H1 (cell line): ENCODE results near the gene STX11. TPM values are rescaled to one million over a fixed set of nuclear protein-coding genes. Genes with fewer than 3 reads are reported as not detected.
A peak's percentile ranks its signal among the peaks of the same experiment; 100 is the strongest.

Source experiments
- CTCF ChIA-PET: fragments of 300-600 bp; sonication (Branson Sonifier 250); formaldehyde crosslinking; loops from one replicate; lab custom pipeline; 2021; ENCODE audit not compliant: partially characterized antibody; lab: Charles Lee
- POLR2A ChIA-PET: fragments of 300-600 bp; sonication (Branson Sonifier 250); formaldehyde crosslinking; loops from one replicate; lab custom pipeline; 2021; ENCODE audit warnings: inconsistent platforms; ENCODE audit not compliant: partially characterized antibody; lab: Charles Lee
- DNase-seq, 2 experiments: peaks; one replicate each; pipeline versions ENCODE4 v3.0.0 to v3.0.0-alpha.2; 2010 to 2022; ENCODE audit warnings: low spot score in 2 of 2, low read depth in 1 of 2, mixed read lengths in 1 of 2
- FAIRE-seq: peaks from 2 replicates; lab custom pipeline; 2011; peaks lifted over from hg19 to GRCh38; lab: Jason Lieb, UNC
- H2AFZ ChIP-seq: 2 replicates; pipeline ENCODE4 v1.8.1; 2012; ENCODE audit warnings: low read length, inconsistent platforms
- H2AK5ac ChIP-seq: 2 replicates; pipeline ENCODE4 v1.6.1; 2013; ENCODE audit warnings: low read depth, low read length
- H2BK120ac ChIP-seq: replicated peaks from 2 replicates; pipeline ENCODE3; 2013; ENCODE audit warnings: low read depth, low read length, inconsistent platforms
- H2BK12ac ChIP-seq: 2 replicates; pipeline ENCODE4 v1.6.1; 2013; ENCODE audit warnings: low read depth, low read length
- H2BK15ac ChIP-seq: 2 replicates; pipeline ENCODE4 v1.6.1; 2013; ENCODE audit warnings: low read length
- H2BK20ac ChIP-seq: 2 replicates; pipeline ENCODE4 v1.6.1; 2013; ENCODE audit warnings: low read length
- H2BK5ac ChIP-seq: 2 replicates; pipeline ENCODE4 v1.6.1; 2013; ENCODE audit warnings: low read depth, low read length
- H3K14ac ChIP-seq: 2 replicates; pipeline ENCODE4 v1.6.1; 2013; ENCODE audit warnings: inconsistent platforms; ENCODE audit not compliant: insufficient read length
- H3K18ac ChIP-seq: 2 replicates; pipeline ENCODE4 v1.6.1; 2013; ENCODE audit warnings: low read length; ENCODE audit errors: extremely low read depth
- H3K23ac ChIP-seq: 2 replicates; pipeline ENCODE4 v1.6.1; 2013; ENCODE audit warnings: inconsistent platforms; ENCODE audit not compliant: insufficient read length
- H3K23me2 ChIP-seq: 2 replicates; pipeline ENCODE4 v1.6.1; 2013; ENCODE audit warnings: low read depth, low read length
- H3K27ac ChIP-seq: 2 replicates; pipeline ENCODE4 v1.6.1; 2011; ENCODE audit warnings: low read depth, low read length, inconsistent platforms
- H3K27me3 ChIP-seq, 4 experiments: replicated peaks in 1 of 4; 1 replicate in 1 of 4; 2 replicates in 3 of 4; pipeline versions ENCODE4 v1.6.1 to v1.8.1; 2011 to 2013; ENCODE audit warnings: low read length in 3 of 4, mild to moderate bottlenecking in 3 of 4, inconsistent platforms in 2 of 4, mixed read lengths in 2 of 4, moderate library complexity in 1 of 4; ENCODE audit not compliant: control insufficient read depth in 3 of 4, insufficient read depth in 3 of 4; ENCODE audit errors: extremely low read depth in 1 of 4
- H3K36me3 ChIP-seq, 4 experiments: 2 replicates each; pipeline versions ENCODE4 v1.6.1 to v1.8.1; 2011 to 2013; ENCODE audit warnings: mild to moderate bottlenecking in 4 of 4, low read length in 3 of 4, moderate library complexity in 2 of 4, control low read depth in 1 of 4, inconsistent platforms in 1 of 4; ENCODE audit not compliant: insufficient read depth in 4 of 4, control insufficient read depth in 2 of 4
- H3K4ac ChIP-seq: replicated peaks from 2 replicates; pipeline ENCODE3; 2013; ENCODE audit warnings: low read length, low read depth, mixed read lengths, inconsistent platforms; ENCODE audit not compliant: insufficient read length
- H3K4me1 ChIP-seq, 4 experiments: replicated peaks in 1 of 4; 1 replicate in 1 of 4; 2 replicates in 3 of 4; pipeline versions ENCODE4 v1.6.1 to v1.8.1; 2011 to 2013; ENCODE audit warnings: low read length in 3 of 4, inconsistent platforms in 2 of 4, mixed read lengths in 1 of 4; ENCODE audit not compliant: insufficient read depth in 4 of 4, control insufficient read depth in 3 of 4
- H3K4me2 ChIP-seq, 2 experiments: 2 replicates each; pipeline versions ENCODE4 v1.6.1 to v1.8.1; 2011 to 2013; ENCODE audit warnings: low read depth in 2 of 2, low read length in 2 of 2, control low read depth in 1 of 2, inconsistent platforms in 1 of 2, mild to moderate bottlenecking in 1 of 2; ENCODE audit not compliant: insufficient read depth in 1 of 2
- H3K4me3 ChIP-seq, 4 experiments: fragments of 200-600, 300-600 bp in 1 of 4; sonication (generic), shearing (Covaris generic), sonication (Bioruptor Twin) in 1 of 4; 2 replicates each; pipeline versions ENCODE4 v1.5.1 to v1.8.1; 2011 to 2016; ENCODE audit warnings: low read length in 4 of 4, low read depth in 3 of 4, control low read depth in 2 of 4, inconsistent platforms in 2 of 4, mild to moderate bottlenecking in 2 of 4, mixed read lengths in 1 of 4, moderate library complexity in 1 of 4; ENCODE audit not compliant: insufficient read depth in 2 of 4; ENCODE audit errors: extremely low read depth in 1 of 4
- H3K56ac ChIP-seq: replicated peaks from 2 replicates; pipeline ENCODE3; 2013; ENCODE audit warnings: low read depth, mild to moderate bottlenecking, mixed read lengths, low read length, inconsistent platforms; ENCODE audit not compliant: insufficient read length
- H3K79me1 ChIP-seq: 2 replicates; pipeline ENCODE4 v1.6.1; 2013; ENCODE audit warnings: low read depth, low read length, control low read depth
- H3K79me2 ChIP-seq, 2 experiments: 2 replicates each; pipeline versions ENCODE4 v1.6.1 to v1.8.1; 2012 to 2013; ENCODE audit warnings: low read length in 2 of 2, mild to moderate bottlenecking in 2 of 2, inconsistent platforms in 1 of 2; ENCODE audit not compliant: insufficient read depth in 2 of 2, control insufficient read depth in 1 of 2
- H3K9ac ChIP-seq, 4 experiments: replicated peaks in 1 of 4; 1 replicate in 1 of 4; 2 replicates in 3 of 4; pipeline versions ENCODE4 v1.6.1 to v1.8.1; 2011 to 2013; ENCODE audit warnings: low read depth in 3 of 4, low read length in 3 of 4, control low read depth in 2 of 4, mild to moderate bottlenecking in 2 of 4, moderate library complexity in 2 of 4, inconsistent platforms in 1 of 4; ENCODE audit errors: extremely low read depth in 1 of 4
- H3K9me3 ChIP-seq, 2 experiments: 2 replicates each; pipeline versions ENCODE4 v1.6.1 to v1.8.1; 2012 to 2013; ENCODE audit warnings: mild to moderate bottlenecking in 2 of 2, moderate library complexity in 2 of 2, control low read depth in 1 of 2, inconsistent platforms in 1 of 2, low read depth in 1 of 2, low read length in 1 of 2, mixed read lengths in 1 of 2; ENCODE audit not compliant: insufficient read depth in 2 of 2
- H4K20me1 ChIP-seq, 2 experiments: replicated peaks in 1 of 2; 2 replicates each; pipeline versions ENCODE3 to v1.8.1; 2011 to 2013; ENCODE audit warnings: inconsistent platforms in 2 of 2, low read length in 2 of 2, mild to moderate bottlenecking in 1 of 2; ENCODE audit not compliant: insufficient read depth in 2 of 2, control insufficient read depth in 1 of 2
- H4K5ac ChIP-seq: 2 replicates; pipeline ENCODE4 v1.6.1; 2013; ENCODE audit warnings: low read length, low read depth, mixed read lengths, inconsistent platforms; ENCODE audit not compliant: insufficient read length
- H4K8ac ChIP-seq: 2 replicates; pipeline ENCODE4 v1.8.0; 2013; ENCODE audit warnings: mild to moderate bottlenecking, moderate library complexity, low read length, inconsistent platforms; ENCODE audit not compliant: insufficient read depth; ENCODE audit errors: extremely low read depth
- H4K91ac ChIP-seq: replicated peaks from 2 replicates; pipeline ENCODE3; 2013; ENCODE audit warnings: low read length, mixed read lengths, inconsistent platforms; ENCODE audit not compliant: insufficient read length
- BCL11A ChIP-seq, 2 experiments: IDR thresholded peaks; one replicate each; pipeline ENCODE4 v1.6.1; 2011; ENCODE audit warnings: low read depth in 2 of 2, low read length in 2 of 2, mild to moderate bottlenecking in 2 of 2
- POU5F1 ChIP-seq: IDR thresholded peaks from 2 replicates; pipeline ENCODE4 v1.6.1; 2011; ENCODE audit warnings: low read depth, mild to moderate bottlenecking, low read length, moderate library complexity
- SP4 ChIP-seq: IDR thresholded peaks from 2 replicates; pipeline ENCODE4 v1.6.1; 2012; ENCODE audit warnings: low read length, inconsistent platforms
- TEAD4 ChIP-seq: IDR thresholded peaks from 2 replicates; pipeline ENCODE4 v1.6.1; 2012; ENCODE audit warnings: low read depth, low read length, inconsistent platforms, mixed read lengths
- WGBS, 2 experiments: shearing (Covaris generic) in 1 of 2; methylation state at CpG; one replicate each; pipeline versions ENCODE4 v1.1.6 to v1.1.7; 2013 to 2015; ENCODE audit warnings: low lambda C conversion rate in 2 of 2, mixed read lengths in 2 of 2, inconsistent platforms in 1 of 2, low coverage in 1 of 2, missing lambda C conversion rate in 1 of 2; ENCODE audit not compliant: insufficient replicate concordance in 2 of 2, insufficient coverage in 1 of 2, insufficient read length in 1 of 2; ENCODE audit errors: extremely low coverage in 1 of 2, missing lambda C conversion rate in 1 of 2; 5-methylcytosine and 5-hydroxymethylcytosine counted together
- polyA plus RNA-seq, 7 experiments: library from polyadenylated mRNA; depleted of rRNA in 3 of 7; stranded (reverse) in 5 of 7; unstranded in 2 of 7; fragments of >200 nt in 5 of 7; fragments of 200-250 nt in 2 of 7; gene quantifications; 1 replicate in 5 of 7; 2 replicates in 1 of 7; 4 replicates in 1 of 7; pipeline versions ENCODE4 v1.2.1 to v1.2.3, GENCODE V29; 2011 to 2013; ENCODE audit warnings: missing spikeins in 2 of 7, mixed read lengths in 2 of 7
- total RNA-seq: library from RNA; stranded (reverse); fragmentation: NEBNext Ultra II Directional; extraction: Animal tissue kit (Norgen Biotek cat#: 25700); gene quantifications from 2 replicates; pipeline ENCODE4 v1.2.1, GENCODE V29; 2021
- TF ChIP-seq, protein P1 (sequence below), 3 experiments: IDR thresholded peaks; 1 replicate in 2 of 3; 2 replicates in 1 of 3; pipeline versions ENCODE4 v1.5.1 to v1.6.1; 2011; ENCODE audit warnings: low read length in 3 of 3, mild to moderate bottlenecking in 3 of 3, inconsistent platforms in 2 of 3, low read depth in 1 of 3, moderate library complexity in 1 of 3; ENCODE audit not compliant: insufficient read depth in 1 of 3; ENCODE audit errors: control extremely low read depth in 1 of 3
- TF ChIP-seq, protein P2 (sequence below): IDR thresholded peaks from 2 replicates; pipeline ENCODE4 v1.6.1; 2011; ENCODE audit warnings: low read length, improper control_type of control experiment

Gene STX11
- total and polyA plus RNA-seq, 2 of the 8 experiments (the other 6 are each of a cell fraction or from before 2014, with no cell fraction given): 0.15 to 0.34 TPM

DNA sequence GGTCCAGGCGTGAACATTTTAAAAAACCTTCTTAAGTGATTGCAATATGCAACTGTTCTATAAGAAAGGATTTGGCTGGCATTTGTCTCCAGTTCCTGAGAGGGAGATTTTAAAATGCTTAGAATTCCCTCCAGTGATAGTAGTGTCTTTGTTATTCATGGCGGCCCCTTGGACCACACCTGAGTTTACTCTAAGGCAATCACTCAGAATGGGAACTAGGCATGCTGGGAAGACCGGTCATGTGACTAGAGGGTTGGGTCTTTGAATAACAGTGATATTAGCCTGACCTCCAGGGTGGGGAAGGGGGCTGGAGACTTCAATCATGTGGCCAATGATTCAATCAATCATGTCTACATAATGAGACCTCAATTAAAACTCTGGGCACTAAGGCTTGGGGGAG, 84.1 kb downstream of the STX11 start:
- Histone ChIP-seq H3K36me3 (peaks cover 0 to 4% (median 0%) of the 10 kb centered on the region in 4 experiments; a peak in 1 of 8 replicates), H3K4me3 (no peak overlapping the region), H2AK5ac (0 out of 2 replicates have a peak overlapping the region, but pooled peaks have one; percentile 82), H3K14ac (no peak overlapping the region), H3K9ac (no peak overlapping the region), H3K27ac (no peak overlapping the region), H4K91ac (peak overlapping the region; percentile 48), H3K56ac (no peak overlapping the region), H3K4me1 (peaks cover 0 to 9% (median 4%) of the 10 kb centered on the region in 4 experiments; a peak in 3 of 7 replicates), H4K5ac (peak overlapping the region; percentile 20), H3K79me2 (no peaks in the 10 kb centered on the region), H3K4me2 (peak overlapping the region; percentile 1 to 9; a peak in 2 of 4 replicates), H2BK20ac (no peak overlapping the region), H2BK5ac (peak overlapping the region; percentile 95; the same call in 1 of the 2 replicates), H3K23me2 (no peaks in the 10 kb centered on the region), H2BK12ac (peak overlapping the region; percentile 91), H3K4ac (no peak overlapping the region), H4K8ac (no peak overlapping the region), H3K23ac (no peak overlapping the region), H3K9me3 (peaks cover 2 to 10% of the 10 kb centered on the region in 2 experiments; a peak in 2 of 4 replicates)
- WGBS, 2 experiments: 85% methylated on average over 3 of the region's 3 CpGs; no CpG with 5 or more reads in 1 of the 2 experiments
- FAIRE-seq: no peak
- TF ChIP-seq TEAD4: peak; percentile 62
- TF ChIP-seq BCL11A (IDR thresholded peaks at IDR 0.05; ENCODE audit: low read depth in 2 of 2, low read length in 2 of 2): no peak
- TF ChIP-seq, protein P1, sequence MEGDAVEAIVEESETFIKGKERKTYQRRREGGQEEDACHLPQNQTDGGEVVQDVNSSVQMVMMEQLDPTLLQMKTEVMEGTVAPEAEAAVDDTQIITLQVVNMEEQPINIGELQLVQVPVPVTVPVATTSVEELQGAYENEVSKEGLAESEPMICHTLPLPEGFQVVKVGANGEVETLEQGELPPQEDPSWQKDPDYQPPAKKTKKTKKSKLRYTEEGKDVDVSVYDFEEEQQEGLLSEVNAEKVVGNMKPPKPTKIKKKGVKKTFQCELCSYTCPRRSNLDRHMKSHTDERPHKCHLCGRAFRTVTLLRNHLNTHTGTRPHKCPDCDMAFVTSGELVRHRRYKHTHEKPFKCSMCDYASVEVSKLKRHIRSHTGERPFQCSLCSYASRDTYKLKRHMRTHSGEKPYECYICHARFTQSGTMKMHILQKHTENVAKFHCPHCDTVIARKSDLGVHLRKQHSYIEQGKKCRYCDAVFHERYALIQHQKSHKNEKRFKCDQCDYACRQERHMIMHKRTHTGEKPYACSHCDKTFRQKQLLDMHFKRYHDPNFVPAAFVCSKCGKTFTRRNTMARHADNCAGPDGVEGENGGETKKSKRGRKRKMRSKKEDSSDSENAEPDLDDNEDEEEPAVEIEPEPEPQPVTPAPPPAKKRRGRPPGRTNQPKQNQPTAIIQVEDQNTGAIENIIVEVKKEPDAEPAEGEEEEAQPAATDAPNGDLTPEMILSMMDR (IDR thresholded peaks at IDR 0.05; ENCODE audit: control extremely low read depth in 1 of 3, insufficient read depth in 1 of 3, low read depth in 1 of 3, low read length in 3 of 3): no peak
- no peak for TF ChIP-seq SP4
- TF ChIP-seq POU5F1: peak; percentile 37; the same call in 1 of the 2 replicates
- TF ChIP-seq, protein P2, sequence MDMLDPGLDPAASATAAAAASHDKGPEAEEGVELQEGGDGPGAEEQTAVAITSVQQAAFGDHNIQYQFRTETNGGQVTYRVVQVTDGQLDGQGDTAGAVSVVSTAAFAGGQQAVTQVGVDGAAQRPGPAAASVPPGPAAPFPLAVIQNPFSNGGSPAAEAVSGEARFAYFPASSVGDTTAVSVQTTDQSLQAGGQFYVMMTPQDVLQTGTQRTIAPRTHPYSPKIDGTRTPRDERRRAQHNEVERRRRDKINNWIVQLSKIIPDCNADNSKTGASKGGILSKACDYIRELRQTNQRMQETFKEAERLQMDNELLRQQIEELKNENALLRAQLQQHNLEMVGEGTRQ: peak; percentile 64
- TF ChIP-seq, all 59 proteins: peak for 3
- Histone ChIP-seq H3K27me3 (no peaks in the 10 kb centered on the region), H3K18ac (peak overlapping the region; percentile 63), H2BK15ac (no peak overlapping the region), H2BK120ac (no peak overlapping the region), H2AFZ (no peak overlapping the region), H3K79me1 (no peaks in the 10 kb centered on the region), H4K20me1 (no peaks in the 10 kb centered on the region)
- peak in 1 of 2 experiments; percentile 54 for DNase-seq
- CTCF ChIA-PET: interaction anchor here (2.0 to 4.0 kb wide), 3 partner anchors 11 to 16 kb away, joined by 6 to 22 read pairs (median 6); no protein-coding TSS in a partner anchor
- POLR2A ChIA-PET: interaction anchor here (1.1 to 2.5 kb wide), 7 partner anchors 16 to 52 kb away, joined by 3 to 11 read pairs (median 4); no protein-coding TSS in a partner anchor
